NB4 (cell line): ENCODE results near the gene TIMM10B.
"Not testable (repeated sequence)": the region's sequence is repeated elsewhere in the genome, so short reads cannot be mapped to it uniquely, and the experiment has no call there.

Source experiments
- DNase-seq: peaks from one replicate; pipeline ENCODE4 v3.0.0; 2010; ENCODE audit warnings: low read depth
- H3K4me3 ChIP-seq: one replicate; pipeline ENCODE4 v1.5.1; 2011; ENCODE audit warnings: mild to moderate bottlenecking, low read depth, low read length, moderate library complexity
- CTCF ChIP-seq: IDR thresholded peaks from one replicate; pipeline ENCODE4 v1.5.1; 2012; ENCODE audit warnings: low read depth, low read length
- MAX ChIP-seq: IDR thresholded peaks from 2 replicates; pipeline ENCODE4 v1.6.1; 2011; ENCODE audit warnings: low read depth, low read length
- MYC ChIP-seq: IDR thresholded peaks from 2 replicates; pipeline ENCODE4 v1.6.1; 2011; ENCODE audit warnings: low read depth, low read length
- POLR2A ChIP-seq: IDR thresholded peaks from 2 replicates; pipeline ENCODE4 v1.6.1; 2011; ENCODE audit warnings: mild to moderate bottlenecking; ENCODE audit not compliant: insufficient read length; ENCODE audit errors: extremely low read depth

The TIMM10B gene

GRCh38 chr11:6498544-6498943 lies 17.2 kb downstream of the TIMM10B start:
- no peak overlapping the region for H3K4me3 ChIP-seq
- DNase-seq, result no peak
- TF ChIP-seq MYC (no peak), MAX (no peak), POLR2A (no peak), CTCF (no peak)

GRCh38 chr11:6502382-6502781 lies 21.1 kb downstream of the TIMM10B start:
- H3K4me3 ChIP-seq, result no peak overlapping the region
- TF ChIP-seq POLR2A (no peak), MAX (no peak), CTCF (no peak), MYC (no peak)
- DNase-seq, result no peak

- no peak for DNase-seq
- no peak overlapping the region for H3K4me3 ChIP-seq
- no peak for TF ChIP-seq MAX
- no peak for TF ChIP-seq CTCF
Measured at GRCh38 chr11:6504166-6504565, 22.9 kb downstream of the TIMM10B start.

GRCh38 chr11:6505577-6506240 lies 24.4 kb downstream of the TIMM10B start:
- peak; percentile 57 for DNase-seq
- no peak overlapping the region for H3K4me3 ChIP-seq
- TF ChIP-seq CTCF (peak; percentile 63), MYC (no peak), POLR2A (no peak), MAX (no peak)

- no peak overlapping the region for H3K4me3 ChIP-seq
- DNase-seq, result no peak
- TF ChIP-seq MYC (no peak), MAX (no peak), CTCF (no peak)
Measured at GRCh38 chr11:6516865-6517264, 35.6 kb downstream of the TIMM10B start.

- no peak for TF ChIP-seq MAX
- no peak for TF ChIP-seq CTCF
- TF ChIP-seq POLR2A, result no peak
- no peak for TF ChIP-seq MYC
- no peak overlapping the region for H3K4me3 ChIP-seq
- no peak for DNase-seq
Measured at GRCh38 chr11:6520265-6520664, 39.0 kb downstream of the TIMM10B start.

GRCh38 chr11:6521946-6522345 lies 40.6 kb downstream of the TIMM10B start:
- H3K4me3 ChIP-seq, DNase-seq: not testable (repeated sequence)
